Left forelimb (tissue), 1 donor: ENCODE results near the gene SMPD4.
"Not testable (repeated sequence)": the region's sequence is repeated elsewhere in the genome, so short reads cannot be mapped to it uniquely, and the experiment has no call there.

Source experiments
- DNase-seq: peaks from one replicate; pipeline ENCODE4 v3.0.0-alpha.2; 2018; ENCODE audit warnings: low spot score

Gene SMPD4

DNA sequence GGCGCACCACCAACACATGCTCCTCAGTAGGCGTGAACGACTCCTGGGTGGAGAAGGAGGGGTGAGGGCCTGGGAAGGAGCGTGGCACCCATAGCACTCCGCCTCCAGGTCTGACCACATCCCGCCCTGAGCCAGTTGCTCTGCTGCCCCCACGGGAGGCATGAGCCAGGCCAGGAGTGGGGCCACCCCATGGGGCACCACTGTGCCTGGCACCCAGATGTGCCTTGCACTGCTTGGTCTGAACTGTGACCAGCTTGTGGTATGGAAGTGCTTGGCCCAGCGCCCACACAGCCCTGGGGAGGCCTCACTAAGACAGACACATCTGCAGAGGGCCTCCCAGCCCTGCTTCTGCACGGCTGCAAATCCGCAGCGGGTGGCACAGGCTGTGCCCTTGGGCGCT is 24.0 kb downstream of the SMPD4 start:
- DNase-seq: not testable (repeated sequence)

DNA sequence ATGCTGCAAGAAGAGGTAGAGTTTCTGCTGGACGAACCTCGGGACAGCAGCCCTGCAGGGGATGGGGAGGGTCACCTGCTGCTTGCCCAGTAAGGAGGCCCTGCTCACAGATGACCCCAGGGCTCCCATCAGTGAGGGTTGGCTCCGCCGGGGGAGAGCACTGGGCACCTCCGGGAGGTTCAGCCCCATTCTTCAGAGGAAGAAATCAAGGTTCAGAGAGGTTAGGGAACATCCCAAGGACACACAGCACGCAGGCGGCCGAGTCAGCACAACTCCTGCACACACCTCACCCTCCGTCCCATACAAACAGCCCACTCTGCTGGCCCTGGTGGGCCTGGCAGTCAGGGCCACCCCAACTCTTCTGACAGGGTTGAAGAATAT is 24.8 kb downstream of the SMPD4 start:
- DNase-seq: no peak

- not testable (repeated sequence) for DNase-seq
Measured at GRCh38 chr2:130155956-130156623, 25.3 kb downstream of the SMPD4 start.

- no peak for DNase-seq
Measured at GRCh38 chr2:130154773-130155765, 26.3 kb downstream of the SMPD4 start.

GRCh38 chr2:130154423-130154770 is 27.0 kb downstream of the SMPD4 start:
- DNase-seq: not testable (repeated sequence)

GRCh38 chr2:130153721-130154422 is 27.5 kb downstream of the SMPD4 start:
- not testable (repeated sequence) for DNase-seq

- no peak for DNase-seq
Measured at GRCh38 chr2:130152816-130153595, 28.4 kb downstream of the SMPD4 start.

- not testable (repeated sequence) for DNase-seq
Measured at GRCh38 chr2:130152136-130152815, 29.1 kb downstream of the SMPD4 start.

- not testable (repeated sequence) for DNase-seq
Measured at GRCh38 chr2:130151145-130151512, 30.3 kb downstream of the SMPD4 start.

DNA sequence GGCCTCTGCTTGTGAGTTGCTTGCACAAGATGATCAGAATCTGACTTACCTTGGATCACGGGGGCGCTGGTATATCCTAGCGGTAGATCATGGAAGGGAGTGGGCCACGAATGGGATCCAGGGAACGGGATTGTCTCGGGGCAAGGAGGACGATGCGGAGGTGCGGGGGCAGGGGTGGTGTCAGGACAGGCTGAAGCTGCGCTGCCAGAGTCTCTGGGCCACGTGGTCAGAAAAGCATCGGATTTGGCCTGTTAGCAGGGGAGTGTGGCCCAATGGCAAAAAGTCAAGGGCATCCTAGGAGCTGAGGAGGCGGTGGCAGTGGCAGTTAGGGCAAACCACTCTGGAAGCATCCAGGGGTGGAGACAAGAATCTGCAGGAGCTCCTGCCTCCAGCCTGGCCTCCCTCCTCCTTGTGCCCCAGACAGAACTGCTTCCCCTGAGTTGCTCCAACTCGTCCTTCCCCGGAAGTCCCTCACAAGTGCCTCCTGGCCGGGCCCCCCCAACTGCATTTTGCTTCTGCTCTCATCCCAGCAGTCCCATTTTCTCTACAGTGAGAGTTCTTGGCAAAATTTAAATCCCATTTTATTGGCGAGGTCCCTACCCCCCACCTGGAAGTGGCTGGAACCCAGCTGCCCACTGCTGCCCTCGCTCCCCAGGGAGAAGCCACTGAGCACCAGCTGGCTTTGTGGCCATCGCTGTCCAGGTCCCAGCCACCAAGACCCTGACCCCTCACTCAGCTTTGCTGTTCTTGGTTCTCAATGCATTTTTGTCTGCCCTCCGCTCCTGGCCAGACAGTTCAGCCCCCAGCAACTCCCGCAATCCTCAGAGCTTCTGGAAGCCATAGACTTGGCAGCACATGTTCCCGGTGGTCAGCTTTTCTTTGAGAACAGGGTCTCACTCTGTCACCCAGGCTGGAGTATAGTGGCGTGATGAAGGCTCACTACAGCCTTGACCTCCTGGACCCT is 30.9 kb downstream of the SMPD4 start:
- DNase-seq: no peak

DNA sequence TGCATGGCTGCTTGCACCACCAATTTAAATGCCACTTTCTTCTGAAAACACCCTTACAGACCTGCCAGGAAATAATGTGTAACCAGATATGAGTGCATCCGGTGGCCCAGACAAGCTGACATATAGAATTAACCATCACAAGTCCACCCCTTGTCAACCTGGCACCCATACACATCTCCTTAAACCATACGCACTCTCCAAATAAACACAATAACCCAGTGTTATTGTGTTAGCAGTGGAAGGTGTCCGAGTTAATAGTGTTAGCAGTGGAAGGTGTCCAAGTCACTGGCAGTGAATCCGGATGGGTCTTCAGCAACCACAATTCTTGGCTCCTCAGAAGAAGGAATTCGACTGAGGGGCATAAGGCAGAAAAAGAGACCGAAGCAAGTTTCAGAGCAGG is 32.9 kb downstream of the SMPD4 start:
- not testable (repeated sequence) for DNase-seq

GRCh38 chr2:130145006-130145414 is 36.4 kb downstream of the SMPD4 start, which contains the start of gene CCDC74B:
Gene CCDC74B (minus strand): TSS chr2:130145112. CDS start chr2:130144996, 116 bp downstream.
- not testable (repeated sequence) for DNase-seq

GRCh38 chr2:130143266-130144039 is 37.9 kb downstream of the SMPD4 start:
- not testable (repeated sequence) for DNase-seq

DNA sequence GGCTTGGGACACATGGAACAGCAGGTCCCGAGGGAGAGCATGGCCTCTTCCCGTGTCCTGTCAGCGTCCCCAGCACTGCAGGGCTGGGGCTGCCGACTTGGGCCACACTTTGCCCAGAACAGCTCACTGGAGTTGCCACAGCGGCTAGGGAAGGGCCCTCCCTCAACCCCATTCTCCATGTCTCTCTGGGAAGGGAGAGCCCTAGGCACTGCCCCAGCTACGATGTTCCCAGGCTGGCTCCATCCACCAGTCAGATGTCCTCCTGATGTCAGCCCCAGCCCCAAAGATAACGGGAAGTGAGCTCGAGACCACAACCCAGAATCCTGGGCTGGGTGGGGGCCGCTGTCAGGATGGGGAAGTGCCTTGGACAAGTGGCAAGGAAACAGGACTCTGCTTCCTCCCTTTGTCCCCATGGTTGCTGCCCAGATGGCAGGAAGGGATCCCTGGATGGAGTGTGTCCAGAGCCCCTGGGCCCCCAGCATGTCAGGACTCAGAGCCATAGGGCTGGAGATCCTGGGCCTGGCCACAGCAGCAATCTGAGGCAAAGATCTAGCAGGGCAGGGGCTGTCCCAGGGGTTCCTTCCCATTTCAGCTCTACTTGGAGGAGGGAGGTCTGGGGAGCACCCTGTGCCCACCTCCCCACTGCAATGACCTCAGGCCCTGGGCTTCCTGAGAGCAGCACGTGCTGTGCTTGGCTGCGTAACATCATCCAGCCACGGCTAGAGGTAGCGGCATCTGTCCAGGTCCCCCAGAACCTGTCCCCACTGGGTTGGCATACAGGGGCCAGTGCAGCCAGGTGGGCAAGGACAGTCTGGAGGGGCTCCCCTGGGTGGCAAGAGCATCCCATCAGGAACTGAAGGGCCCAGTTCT is 38.8 kb downstream of the SMPD4 start:
- DNase-seq: not testable (repeated sequence)

DNA sequence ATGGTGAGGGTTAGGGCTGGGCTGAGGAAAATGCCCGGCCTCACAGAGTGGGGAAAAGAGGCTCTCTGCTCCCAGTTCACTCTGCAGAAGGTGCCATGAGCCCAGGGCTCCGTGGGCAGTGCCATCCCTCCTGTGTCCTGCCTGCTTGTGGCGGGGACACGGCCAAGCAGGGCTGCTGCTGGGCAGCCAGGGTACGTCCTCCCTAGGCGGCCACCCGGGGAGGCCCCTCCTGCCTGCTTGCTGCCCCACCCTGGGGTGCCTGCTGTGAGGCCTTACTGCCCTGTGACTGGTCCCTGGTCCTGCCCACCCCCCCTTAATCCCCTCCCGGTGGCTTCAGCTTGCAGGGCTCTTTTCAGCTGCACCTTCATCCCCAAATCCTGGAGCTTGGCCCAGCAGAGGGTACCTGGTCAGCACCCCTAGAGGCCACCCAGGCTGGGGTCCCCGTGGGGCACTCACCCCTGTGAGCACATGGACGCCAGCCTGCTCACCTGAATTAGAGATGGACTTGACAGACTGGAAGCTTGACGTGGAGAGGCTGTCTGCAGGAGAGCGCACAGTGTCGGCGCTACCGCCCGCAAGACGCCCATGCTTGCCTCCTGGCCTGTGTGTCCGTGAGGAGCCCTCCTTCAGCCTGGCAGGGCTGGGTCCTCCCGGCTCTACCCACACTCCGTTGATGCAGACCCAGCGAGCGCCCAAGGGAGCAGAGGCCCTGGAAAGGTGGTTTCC is 39.6 kb downstream of the SMPD4 start:
- peak; percentile 25 for DNase-seq

- peak; percentile 8 for DNase-seq
Measured at GRCh38 chr2:130141002-130141401, 40.4 kb downstream of the SMPD4 start.

DNA sequence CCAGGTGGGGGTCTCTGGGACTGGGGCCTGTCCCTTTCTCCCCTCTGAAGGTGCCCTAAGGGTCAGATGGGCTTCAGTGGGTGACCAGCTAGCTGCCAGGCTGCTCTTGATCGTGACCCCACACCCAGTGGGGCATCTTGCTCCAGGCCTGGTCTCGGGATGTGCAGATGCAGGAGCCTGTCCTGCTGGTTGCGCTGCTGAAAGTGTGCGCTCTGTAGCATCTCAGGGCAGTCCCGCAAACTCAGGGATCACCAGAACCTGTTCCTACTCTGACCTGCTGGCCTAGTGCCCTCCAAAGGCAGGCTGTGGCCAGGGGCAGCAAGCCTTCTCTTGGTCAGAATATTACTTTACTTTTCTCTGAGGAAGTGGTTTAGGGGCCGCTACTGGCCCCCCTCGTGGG is 40.9 kb downstream of the SMPD4 start:
- DNase-seq: peak; percentile 20
